IMR-90 (cell line): ENCODE data around the gene IL17D. TPM values are rescaled to one million over a fixed set of nuclear protein-coding genes. Genes with fewer than 3 reads are reported as not detected.

Source experiments
- ATAC-seq: fragments of 200-7000 bp; cut with Tn5 transposase; 2 replicates; pipeline ENCODE4 v1.9.1; 2020; ENCODE audit warnings: low read depth, mild to moderate bottlenecking, moderate library complexity
- BruUV-seq: library from RNA; stranded (reverse); fragments of 400-500 nt; replicated peaks from 2 replicates; lab custom pipeline; 2021; lab: Mats Ljungman, UMichigan
- CTCF ChIA-PET: fragments of 300-600 bp; formaldehyde crosslinking; extraction: SDS; loops from one replicate; lab custom pipeline; 2021; ENCODE audit warnings: antibody characterized with exemption; lab: Yijun Ruan, JAX
- POLR2A ChIA-PET: fragments of 300-600 bp; sonication (Branson Sonifier 250); formaldehyde crosslinking; loops from one replicate; lab custom pipeline; 2022; ENCODE audit warnings: antibody characterized with exemption; ENCODE audit not compliant: unreplicated experiment; lab: Charles Lee
- DNase-seq: peaks from one replicate; pipeline ENCODE4 v3.0.0; 2013
- H2AFZ ChIP-seq: replicated peaks from 2 replicates; pipeline ENCODE3; 2013; ENCODE audit warnings: low read length, mild to moderate bottlenecking; ENCODE audit not compliant: poor library complexity
- H2AK5ac ChIP-seq: 2 replicates; pipeline ENCODE4 v1.6.1; 2013; ENCODE audit warnings: low read depth, low read length, inconsistent platforms
- H2AK9ac ChIP-seq: replicated peaks from 2 replicates; pipeline ENCODE3; 2013; ENCODE audit warnings: mild to moderate bottlenecking, low read depth, low read length, moderate library complexity; ENCODE audit not compliant: poor library complexity
- H2BK120ac ChIP-seq: 2 replicates; pipeline ENCODE4 v1.6.1; 2013; ENCODE audit warnings: low read depth, low read length, inconsistent platforms
- H2BK15ac ChIP-seq: 3 replicates; pipeline ENCODE4 v1.6.1; 2013; ENCODE audit warnings: low read depth, low read length, inconsistent platforms
- H2BK20ac ChIP-seq: 2 replicates; pipeline ENCODE4 v1.6.1; 2013; ENCODE audit warnings: low read depth, mild to moderate bottlenecking, inconsistent platforms, low read length, moderate library complexity
- H2BK5ac ChIP-seq: 2 replicates; pipeline ENCODE4 v1.6.1; 2013; ENCODE audit warnings: mild to moderate bottlenecking, low read depth, low read length, inconsistent platforms; ENCODE audit not compliant: poor library complexity, severe bottlenecking
- H3K14ac ChIP-seq: replicated peaks from 2 replicates; pipeline ENCODE4 v1.6.1; 2013; ENCODE audit warnings: low read depth, low read length, inconsistent platforms
- H3K18ac ChIP-seq: 2 replicates; pipeline ENCODE4 v1.6.1; 2013; ENCODE audit warnings: low read depth, low read length, control low read depth
- H3K23ac ChIP-seq: 2 replicates; pipeline ENCODE4 v1.6.1; 2013; ENCODE audit warnings: low read depth, low read length, inconsistent platforms
- H3K27ac ChIP-seq: 2 replicates; pipeline ENCODE4 v1.5.1; 2013; ENCODE audit warnings: mild to moderate bottlenecking, control low read depth, low read length; ENCODE audit not compliant: insufficient read depth
- H3K27me3 ChIP-seq: 2 replicates; pipeline ENCODE4 v1.6.1; 2013; ENCODE audit warnings: low read length; ENCODE audit not compliant: control insufficient read depth, insufficient read depth
- H3K36me3 ChIP-seq: 2 replicates; pipeline ENCODE4 v1.6.1; 2013; ENCODE audit warnings: low read length, mixed read lengths; ENCODE audit not compliant: control insufficient read depth, insufficient read depth
- H3K4ac ChIP-seq: 2 replicates; pipeline ENCODE4 v1.6.1; 2013; ENCODE audit warnings: low read depth, low read length, inconsistent platforms
- H3K4me1 ChIP-seq: 2 replicates; pipeline ENCODE4 v1.6.1; 2013; ENCODE audit warnings: low read length, mixed read lengths; ENCODE audit not compliant: control insufficient read depth, insufficient read depth
- H3K4me2 ChIP-seq: 2 replicates; pipeline ENCODE4 v1.6.1; 2013; ENCODE audit warnings: low read depth, mild to moderate bottlenecking, control low read depth, low read length, moderate library complexity
- H3K4me3 ChIP-seq: 2 replicates; pipeline ENCODE4 v1.5.1; 2013; ENCODE audit warnings: low read depth, mild to moderate bottlenecking, control low read depth, low read length, moderate library complexity; ENCODE audit not compliant: insufficient read depth
- H3K56ac ChIP-seq: 2 replicates; pipeline ENCODE4 v1.6.1; 2013; ENCODE audit warnings: low read length, inconsistent platforms; ENCODE audit not compliant: insufficient read depth; ENCODE audit errors: extremely low read depth
- H3K79me1 ChIP-seq, 2 experiments: 2 replicates each; pipeline ENCODE4 v1.6.1; 2013; ENCODE audit warnings: low read length in 2 of 2, inconsistent platforms in 1 of 2, low read depth in 1 of 2
- H3K9ac ChIP-seq: 2 replicates; pipeline ENCODE4 v1.6.1; 2013; ENCODE audit warnings: low read depth, low read length, control low read depth
- H3K9me1 ChIP-seq: 2 replicates; pipeline ENCODE4 v1.6.1; 2013; ENCODE audit warnings: low read length, inconsistent platforms; ENCODE audit not compliant: insufficient read depth
- H3K9me3 ChIP-seq: 2 replicates; pipeline ENCODE4 v1.6.1; 2013; ENCODE audit warnings: low read length; ENCODE audit not compliant: control insufficient read depth, insufficient read depth
- H4K20me1 ChIP-seq: 2 replicates; pipeline ENCODE4 v1.6.1; 2013; ENCODE audit warnings: low read length, inconsistent platforms; ENCODE audit not compliant: insufficient read depth
- H4K5ac ChIP-seq: 2 replicates; pipeline ENCODE4 v1.6.1; 2013; ENCODE audit warnings: mild to moderate bottlenecking, low read depth, low read length, control low read depth
- H4K8ac ChIP-seq, 2 experiments: 2 replicates each; pipeline ENCODE4 v1.6.1; 2013; ENCODE audit warnings: low read depth in 2 of 2, low read length in 2 of 2, control low read depth in 1 of 2, inconsistent platforms in 1 of 2
- H4K91ac ChIP-seq: 2 replicates; pipeline ENCODE4 v1.6.1; 2013; ENCODE audit warnings: low read depth, low read length, inconsistent platforms; ENCODE audit not compliant: insufficient read depth
- BHLHE40 ChIP-seq: fragments of 150-350 bp; IDR thresholded peaks from 2 replicates; pipeline ENCODE4 v1.6.1; 2016; ENCODE audit warnings: mild to moderate bottlenecking, low read depth, low read length
- CEBPB ChIP-seq: IDR thresholded peaks from 2 replicates; pipeline ENCODE4 v1.6.1; 2012; ENCODE audit warnings: low read depth, low read length, improper control_type of control experiment
- CHD1 ChIP-seq: IDR thresholded peaks from 2 replicates; pipeline ENCODE4 v1.6.1; 2012; ENCODE audit warnings: low read depth, low read length, improper control_type of control experiment
- FOS ChIP-seq: fragments of 150-350 bp; IDR thresholded peaks from 2 replicates; pipeline ENCODE4 v1.6.1; 2016; ENCODE audit warnings: low read depth, low read length
- MAFK ChIP-seq: IDR thresholded peaks from 2 replicates; pipeline ENCODE4 v1.6.1; 2012; ENCODE audit warnings: low read depth, low read length, improper control_type of control experiment
- MAZ ChIP-seq: IDR thresholded peaks from 2 replicates; pipeline ENCODE4 v1.6.1; 2012; ENCODE audit warnings: low read depth, mild to moderate bottlenecking, low read length, improper control_type of control experiment, moderate library complexity, borderline replicate concordance
- MXI1 ChIP-seq: IDR thresholded peaks from 2 replicates; pipeline ENCODE4 v1.6.1; 2012; ENCODE audit warnings: low read depth, mild to moderate bottlenecking, low read length, moderate library complexity, borderline replicate concordance
- NFE2L2 ChIP-seq: fragments of 150-350 bp; IDR thresholded peaks from 2 replicates; pipeline ENCODE4 v1.6.1; 2016; ENCODE audit warnings: low read depth, mild to moderate bottlenecking, low read length
- POLR2A ChIP-seq: IDR thresholded peaks from 2 replicates; pipeline ENCODE4 v1.6.1; 2012; ENCODE audit warnings: mild to moderate bottlenecking, low read depth, low read length
- RAD21 ChIP-seq: IDR thresholded peaks from 2 replicates; pipeline ENCODE4 v1.6.1; 2012; ENCODE audit warnings: low read length, improper control_type of control experiment
- RCOR1 ChIP-seq: IDR thresholded peaks from 2 replicates; pipeline ENCODE4 v1.6.1; 2012; ENCODE audit warnings: mild to moderate bottlenecking, low read length, improper control_type of control experiment; ENCODE audit not compliant: insufficient replicate concordance
- RFX5 ChIP-seq: IDR thresholded peaks from 2 replicates; pipeline ENCODE4 v1.8.0; 2012; ENCODE audit warnings: low read depth, mild to moderate bottlenecking, low read length, moderate library complexity
- SMC3 ChIP-seq: fragments of 150-350 bp; IDR thresholded peaks from 2 replicates; pipeline ENCODE4 v1.6.1; 2016; ENCODE audit warnings: low read depth, mild to moderate bottlenecking, antibody characterized with exemption, low read length, moderate library complexity
- WGBS, 2 experiments: methylation state at CpG; one replicate each; pipeline versions ENCODE4 v1.1.5 to v1.1.7; 2013; ENCODE audit warnings: missing lambda C conversion rate in 2 of 2; ENCODE audit not compliant: insufficient read length in 1 of 2; ENCODE audit errors: extremely low coverage in 2 of 2; 5-methylcytosine and 5-hydroxymethylcytosine counted together
- dilution Hi-C: fragments of 300-500 bp; cut with HindIII; formaldehyde crosslinking; loops from one replicate; pipeline ENCODE4 v1.14.3; 2018; ENCODE audit warnings: low sequenced_read_pairs; ENCODE audit not compliant: unreplicated experiment
- in situ Hi-C: fragments of 300-500 bp; cut with MboI; formaldehyde crosslinking; loops from 3 replicates; pipeline ENCODE4 v1.14.3; 2019; ENCODE audit warnings: low sequenced_read_pairs, inconsistent platforms, mixed read lengths
- intact Hi-C: fragments of 100-400 bp; cut with micrococcal nuclease; formaldehyde crosslinking; loops from 2 replicates; pipeline ENCODE4 v1.10.0; 2022
- polyA plus RNA-seq, 3 experiments: library from polyadenylated mRNA; depleted of rRNA; stranded (reverse); fragments of >200 nt; gene quantifications; 2 replicates each; pipeline ENCODE4 v1.2.3, GENCODE V29; 2012; ENCODE audit warnings: low replicate concordance in 1 of 3
- total RNA-seq: library from RNA; depleted of rRNA; stranded (reverse); fragments of >200 nt; gene quantifications from 2 replicates; pipeline ENCODE4 v1.2.3, GENCODE V29; 2012
- TF ChIP-seq, protein P1 (sequence below): fragments of 150-350 bp; IDR thresholded peaks from 2 replicates; pipeline ENCODE4 v1.6.1; 2016; ENCODE audit warnings: low read depth, mild to moderate bottlenecking, low read length, moderate library complexity, borderline replicate concordance
- TF ChIP-seq, protein P2 (sequence below): fragments of 150-350 bp; IDR thresholded peaks from 2 replicates; pipeline ENCODE4 v1.6.1; 2017; ENCODE audit warnings: mild to moderate bottlenecking, antibody characterized with exemption, low read length, low read depth

Gene IL17D
- total and polyA plus RNA-seq, 2 of the 4 experiments (the other 2 are of a cell fraction), result 0.72 to 1.4 TPM

DNA sequence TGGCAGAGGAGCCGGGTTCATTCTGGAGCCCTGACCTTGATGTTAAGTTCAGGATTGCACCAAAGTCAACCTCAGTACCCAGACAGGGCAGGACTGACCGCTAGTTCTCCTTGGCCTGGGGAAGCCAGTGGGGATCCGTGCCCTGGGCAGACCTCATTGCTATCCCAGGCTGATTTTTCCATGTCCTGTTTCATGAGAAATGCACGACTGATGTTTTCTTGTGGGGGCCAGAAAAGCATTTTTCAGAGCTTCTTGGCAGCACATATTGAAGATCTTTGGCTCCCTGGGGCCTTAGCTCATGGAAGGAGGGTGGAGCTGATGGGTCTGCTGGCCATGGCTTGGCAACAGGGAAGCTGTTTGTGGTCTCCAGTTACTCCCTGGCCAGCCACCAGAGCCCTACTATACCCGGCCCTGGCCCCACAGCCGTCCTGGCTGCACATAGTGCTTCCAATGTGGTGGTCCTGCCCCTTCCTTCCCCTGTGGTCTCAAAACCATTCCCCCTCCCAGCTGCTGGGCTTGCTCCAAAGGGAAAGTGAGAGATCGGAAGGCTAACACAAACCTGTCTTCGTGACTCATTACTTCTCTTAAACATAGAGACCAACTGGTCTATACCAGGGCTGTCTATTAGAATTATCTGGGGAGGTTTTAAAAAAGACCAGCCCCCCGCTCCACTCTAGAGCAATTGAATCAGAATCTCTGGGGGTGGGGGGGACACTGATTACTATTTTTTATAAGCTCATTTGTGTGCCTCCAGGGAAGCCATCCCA is 11.2 kb downstream of the IL17D start:
- Histone ChIP-seq H4K8ac (no peak overlapping the region), H2AK9ac (no peak overlapping the region), H4K91ac (no peak overlapping the region), H3K9me3 (no peaks in the 10 kb centered on the region), H3K27me3 (peaks cover 4% of the 10 kb centered on the region), H2AFZ (peak overlapping the region; percentile 52), H3K4me2 (peak overlapping the region; percentile 65), H2BK120ac (no peak overlapping the region), H3K56ac (no peak overlapping the region), H3K4me3 (peak overlapping the region; percentile 9; the same call in 1 of the 2 replicates), H4K20me1 (no peaks in the 10 kb centered on the region), H3K9ac (no peak overlapping the region), H3K18ac (no peak overlapping the region), H3K23ac (no peak overlapping the region), H3K9me1 (peaks cover 6% of the 10 kb centered on the region; the same call in 1 of the 2 replicates), H2AK5ac (no peak overlapping the region), H3K4me1 (peaks cover 9% of the 10 kb centered on the region), H3K79me1 (no peaks in the 10 kb centered on the region), H3K27ac (no peak overlapping the region), H2BK20ac (no peak overlapping the region), H2BK5ac (no peak overlapping the region), H4K5ac (no peak overlapping the region), H2BK15ac (no peak overlapping the region), H3K4ac (no peak overlapping the region), H3K36me3 (no peaks in the 10 kb centered on the region), H3K14ac (no peak overlapping the region)
- no TSS peak for BruUV-seq
- 40% methylated on average over 3 of the region's 9 CpGs; no CpG with 5 or more reads in 1 of the 2 experiments for WGBS, 2 experiments
- intact Hi-C loops (loop anchor here (5.0 kb wide), 1 partner anchor 763 kb away; no protein-coding TSS in a partner anchor), dilution Hi-C loops (no loop called here), in situ Hi-C loops (loop anchor here (5.0 to 25.0 kb wide), 2 partner anchors 208 to 527 kb away; partner anchors contain the start of gene GJB2)
- ChIA-PET POLR2A (no interaction called here), CTCF (interaction anchor here (1.0 to 2.1 kb wide), 4 partner anchors 9 to 211 kb away, joined by 3 to 8 read pairs (median 6); partner anchors contain the start of gene IL17D)
- ATAC-seq (peak; percentile 69), DNase-seq (peak; percentile 49)
- TF ChIP-seq MAFK (no peak), NFE2L2 (no peak), MXI1 (no peak), CHD1 (no peak), MAZ (no peak), POLR2A (no peak), CEBPB (no peak), SMC3 (no peak), RAD21 (no peak), RCOR1 (no peak), BHLHE40 (no peak), RFX5 (no peak), FOS (no peak)
- TF ChIP-seq, protein P1, sequence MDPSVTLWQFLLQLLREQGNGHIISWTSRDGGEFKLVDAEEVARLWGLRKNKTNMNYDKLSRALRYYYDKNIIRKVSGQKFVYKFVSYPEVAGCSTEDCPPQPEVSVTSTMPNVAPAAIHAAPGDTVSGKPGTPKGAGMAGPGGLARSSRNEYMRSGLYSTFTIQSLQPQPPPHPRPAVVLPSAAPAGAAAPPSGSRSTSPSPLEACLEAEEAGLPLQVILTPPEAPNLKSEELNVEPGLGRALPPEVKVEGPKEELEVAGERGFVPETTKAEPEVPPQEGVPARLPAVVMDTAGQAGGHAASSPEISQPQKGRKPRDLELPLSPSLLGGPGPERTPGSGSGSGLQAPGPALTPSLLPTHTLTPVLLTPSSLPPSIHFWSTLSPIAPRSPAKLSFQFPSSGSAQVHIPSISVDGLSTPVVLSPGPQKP, result no peak
- TF ChIP-seq, protein P2, sequence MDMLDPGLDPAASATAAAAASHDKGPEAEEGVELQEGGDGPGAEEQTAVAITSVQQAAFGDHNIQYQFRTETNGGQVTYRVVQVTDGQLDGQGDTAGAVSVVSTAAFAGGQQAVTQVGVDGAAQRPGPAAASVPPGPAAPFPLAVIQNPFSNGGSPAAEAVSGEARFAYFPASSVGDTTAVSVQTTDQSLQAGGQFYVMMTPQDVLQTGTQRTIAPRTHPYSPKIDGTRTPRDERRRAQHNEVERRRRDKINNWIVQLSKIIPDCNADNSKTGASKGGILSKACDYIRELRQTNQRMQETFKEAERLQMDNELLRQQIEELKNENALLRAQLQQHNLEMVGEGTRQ, result no peak
